ENCODE measurements around the gene TMEM94.

TMEM94 gene

GRCh38 chr17:75496005-75496404, 39.6 kb downstream of the TMEM94 start:
- no peak for DNase-seq (ENCODE audit: low read depth in 2 of 2)

DNA sequence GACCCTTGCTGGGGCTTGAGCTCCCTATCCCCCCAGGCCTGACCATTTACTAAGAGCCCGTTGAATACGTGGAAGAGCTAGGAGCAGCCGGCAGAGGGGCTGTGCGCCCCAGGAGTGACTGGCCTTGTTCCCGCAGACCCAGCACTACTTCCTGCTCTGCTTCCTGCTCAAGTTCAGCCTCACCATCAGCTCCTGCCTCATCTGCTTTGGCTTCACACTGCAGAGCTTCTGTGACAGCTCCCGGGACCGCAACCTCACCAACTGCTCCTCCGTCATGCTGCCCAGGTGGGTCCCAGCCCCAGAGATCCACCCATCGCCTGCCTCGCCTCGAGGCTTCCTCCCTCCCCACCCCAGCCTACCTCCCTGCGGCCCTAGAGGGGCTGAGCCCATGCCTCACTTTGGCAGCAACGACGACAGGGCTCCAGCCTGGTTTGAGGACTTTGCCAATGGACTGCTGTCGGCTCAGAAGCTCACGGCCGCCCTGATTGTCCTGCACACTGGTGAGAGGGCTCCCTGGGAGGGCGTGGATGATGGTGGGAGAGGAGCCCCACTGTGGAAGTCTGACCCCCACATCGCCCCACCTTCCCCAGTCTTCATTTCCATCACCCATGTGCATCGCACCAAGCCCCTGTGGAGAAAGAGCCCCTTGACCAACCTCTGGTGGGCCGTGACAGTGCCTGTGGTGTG, 41.7 kb downstream of the TMEM94 start:
- no peak for DNase-seq (ENCODE audit: low read depth in 2 of 2)

GRCh38 chr17:75498726-75499213, 42.3 kb downstream of the TMEM94 start:
- DNase-seq (ENCODE audit: low read depth in 2 of 2), result no peak

GRCh38 chr17:75499313-75500022, 43.0 kb downstream of the TMEM94 start:
- DNase-seq (ENCODE audit: low read depth in 2 of 2), result no peak

- no peak for DNase-seq (ENCODE audit: low read depth in 2 of 2)
Measured at GRCh38 chr17:75500419-75501216, 44.2 kb downstream of the TMEM94 start.

GRCh38 chr17:75501378-75502071, 45.1 kb downstream of the TMEM94 start:
- DNase-seq (ENCODE audit: low read depth in 2 of 2), result no peak

DNA sequence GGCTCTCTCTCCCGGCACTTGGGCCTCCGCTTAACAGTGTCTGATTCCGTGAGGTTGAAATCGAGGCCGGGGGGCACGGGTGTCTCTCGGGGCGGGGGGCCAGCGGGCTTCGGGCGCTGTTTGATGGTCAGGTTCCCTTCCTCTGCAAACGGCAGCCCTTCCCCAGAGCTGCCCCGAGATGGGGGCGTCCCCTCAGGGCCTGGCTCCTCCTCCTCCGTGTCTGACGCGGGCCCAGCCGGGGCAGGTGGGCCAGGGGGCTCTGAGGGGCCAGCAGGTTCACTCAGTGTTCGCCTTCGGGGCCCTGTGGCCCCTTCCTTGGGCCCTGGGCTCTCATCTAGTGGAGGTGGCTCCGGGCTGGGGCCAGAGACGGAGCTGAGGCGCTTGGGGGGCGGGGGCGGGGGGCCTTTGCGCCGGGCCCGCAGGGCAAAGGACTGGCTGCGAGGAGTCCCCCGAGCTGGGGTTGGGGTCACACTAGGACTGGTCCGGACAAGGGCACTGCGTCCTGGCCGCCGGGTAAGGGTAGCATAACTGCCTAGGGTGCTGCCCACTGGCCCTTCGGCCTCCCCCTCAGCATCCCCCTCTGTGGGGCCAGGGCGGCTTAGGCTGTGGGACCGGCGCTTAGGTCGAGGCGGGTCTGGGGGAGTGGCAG, 45.8 kb downstream of the TMEM94 start:
- no peak for DNase-seq (ENCODE audit: low read depth in 2 of 2)

- DNase-seq (ENCODE audit: low read depth in 2 of 2), result no peak
Measured at GRCh38 chr17:75502721-75503329, 46.4 kb downstream of the TMEM94 start.

DNA sequence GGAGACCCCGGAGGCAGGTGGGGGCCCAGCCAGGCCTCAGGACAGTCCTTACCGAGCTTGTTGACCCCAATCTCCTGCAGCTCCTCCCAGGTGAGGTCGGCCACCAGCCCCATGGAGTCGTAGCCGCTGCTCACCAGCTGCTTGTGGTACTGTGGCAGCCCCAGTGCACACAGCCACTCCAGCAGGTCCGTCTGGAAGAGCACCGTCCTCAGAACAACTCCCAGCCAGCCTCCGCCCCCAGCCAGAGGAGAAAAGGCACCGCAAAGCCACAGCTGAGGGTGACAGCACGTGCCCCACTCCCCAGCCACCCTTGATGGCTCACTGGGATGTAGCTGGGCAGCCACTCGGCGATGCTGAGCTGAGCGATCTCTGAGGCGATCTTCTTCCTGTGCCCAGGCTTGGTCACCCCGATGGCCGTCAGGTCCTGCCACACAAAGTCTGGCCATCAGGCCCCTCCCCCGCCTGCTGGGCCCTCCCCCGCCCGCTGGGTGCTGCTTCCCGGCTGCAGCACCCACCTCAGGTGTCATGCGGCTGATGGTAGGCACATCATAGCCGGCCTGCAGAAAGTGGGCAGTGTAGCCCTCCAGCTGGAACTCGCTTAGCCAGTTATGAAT, 47.0 kb downstream of the TMEM94 start:
- DNase-seq (ENCODE audit: low read depth in 2 of 2), result no peak

- no peak for DNase-seq (ENCODE audit: low read depth in 2 of 2)
Measured at GRCh38 chr17:75503976-75504346, 47.5 kb downstream of the TMEM94 start.

DNA sequence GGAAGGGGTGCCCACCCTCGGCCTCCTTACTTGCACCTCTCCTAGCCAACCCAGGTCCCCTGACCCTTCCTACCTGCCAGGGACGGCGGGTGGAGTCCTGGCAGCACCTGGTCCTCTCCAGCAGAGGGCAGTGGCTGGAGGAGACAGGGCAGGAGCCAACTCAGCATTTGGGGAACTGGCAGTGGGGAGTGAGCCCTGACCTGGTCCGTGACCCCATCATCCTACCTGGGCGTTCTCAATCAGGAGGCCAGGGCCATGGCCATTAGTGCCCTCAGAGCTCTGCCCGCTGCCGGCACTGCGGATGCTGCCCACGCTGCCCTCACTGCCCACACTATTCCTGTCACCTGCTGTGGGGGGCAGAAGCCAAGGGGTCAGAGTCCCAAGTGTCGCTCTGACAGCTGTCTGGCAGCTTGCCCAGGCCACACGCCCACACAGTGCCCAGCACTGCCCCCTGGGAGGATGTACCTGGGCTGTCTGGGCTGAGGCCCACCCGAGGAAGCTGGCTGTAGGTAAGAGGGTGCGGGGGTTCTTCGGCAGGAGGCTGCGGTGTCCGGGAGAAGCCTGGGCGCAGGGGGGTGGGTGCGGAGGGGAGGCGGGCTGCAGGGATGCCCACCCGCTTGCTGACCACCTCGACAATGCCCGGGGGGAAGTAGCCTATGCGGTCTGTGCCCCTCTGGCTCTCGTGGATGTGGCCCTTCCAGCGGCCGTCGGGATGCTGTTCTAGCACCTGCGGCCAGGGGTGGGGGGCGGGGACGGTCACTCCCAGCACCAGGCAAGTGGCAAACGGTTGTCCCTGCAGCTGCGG, 48.1 kb downstream of the TMEM94 start:
- no peak for DNase-seq (ENCODE audit: low read depth in 2 of 2)

- no peak for DNase-seq (ENCODE audit: low read depth in 2 of 2)
Measured at GRCh38 chr17:75505152-75505409, 48.6 kb downstream of the TMEM94 start.

DNA sequence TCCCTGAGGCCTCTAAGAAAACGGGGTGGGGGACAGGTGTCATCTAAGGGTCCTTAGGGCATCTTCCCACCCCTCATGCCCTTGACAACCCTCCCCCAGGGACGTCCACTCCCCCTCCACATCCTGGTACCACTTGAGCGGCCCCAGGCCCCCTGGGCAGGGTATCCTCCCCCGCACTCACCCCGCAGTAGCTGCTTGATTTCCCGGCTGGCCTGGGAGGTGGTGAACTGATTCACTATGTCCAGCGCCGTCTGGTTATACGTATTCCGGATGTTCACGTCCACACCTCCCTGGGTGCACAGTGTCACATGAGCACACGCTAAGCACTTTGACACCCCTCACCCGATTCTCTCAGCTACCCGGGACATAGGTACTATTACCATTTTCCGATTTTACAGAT, 49.2 kb downstream of the TMEM94 start:
- DNase-seq (ENCODE audit: low read depth in 2 of 2), result no peak

DNA sequence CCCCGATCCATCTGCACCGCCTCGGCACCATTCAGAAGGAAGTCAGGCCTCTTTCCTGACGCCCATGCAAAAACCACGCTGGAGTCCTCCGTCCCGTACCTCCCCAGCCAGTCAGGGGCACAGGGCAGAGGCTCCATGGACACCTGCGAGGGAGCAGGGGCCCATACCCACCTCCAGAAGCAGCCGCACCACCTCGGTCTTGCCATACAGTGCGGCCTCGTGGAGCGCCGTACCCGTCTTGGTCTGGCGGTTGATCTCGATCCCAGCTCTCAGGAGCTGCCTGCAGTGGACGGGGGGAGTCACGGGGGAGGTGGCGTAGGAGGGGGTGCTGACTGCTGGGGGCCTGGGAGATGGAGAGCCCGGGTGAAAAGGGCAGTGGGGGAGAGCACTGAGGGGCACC, 49.7 kb downstream of the TMEM94 start:
- DNase-seq (ENCODE audit: low read depth in 2 of 2), result no peak

DNA sequence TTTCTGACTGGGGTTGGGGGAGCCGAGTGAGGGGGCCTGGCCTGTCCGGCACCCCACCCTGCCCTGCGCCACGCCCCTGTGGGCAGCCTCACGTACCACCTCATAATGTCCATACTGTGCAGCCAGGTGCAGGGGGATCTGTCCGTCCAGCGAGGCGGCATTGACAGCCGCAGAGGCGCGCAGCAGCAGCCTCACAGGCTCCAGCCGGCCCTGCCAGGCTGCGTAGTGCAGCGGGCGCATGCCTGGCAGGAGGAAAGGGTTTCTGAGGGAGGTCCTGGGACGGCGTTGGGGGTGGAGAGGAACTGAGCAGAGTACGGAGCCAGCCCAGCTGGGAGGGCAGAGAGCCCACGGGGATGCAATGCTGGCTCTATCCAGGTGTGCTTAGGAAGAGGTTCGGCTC, 50.5 kb downstream of the TMEM94 start:
- no peak for DNase-seq (ENCODE audit: low read depth in 2 of 2)

- DNase-seq (ENCODE audit: low read depth in 2 of 2), result no peak
Measured at GRCh38 chr17:75507733-75508719, 51.6 kb downstream of the TMEM94 start.

- no peak for DNase-seq (ENCODE audit: low read depth in 2 of 2)
Measured at GRCh38 chr17:75508931-75509361, 52.5 kb downstream of the TMEM94 start.

GRCh38 chr17:75509528-75510258, 53.3 kb downstream of the TMEM94 start:
- no peak for DNase-seq (ENCODE audit: low read depth in 2 of 2)

Measured in stimulated activated CD4-positive, alpha-beta T cell treated with anti-CD3 and anti-CD28 coated beads, Interleukin-1b, Interleukin-23, amount 100 ng/mL, for 1 hour (primary cell).